SK-N-SH treated with all-trans-retinoic acid at 6 μM for 48 hours (cell line): ENCODE data around the gene ELK4.
A peak's percentile ranks its signal among the peaks of the same experiment; 100 is the strongest.

Source experiments
- ATAC-seq: fragments of 200-7000 bp; cut with Tn5 transposase; 3 replicates; pipeline ENCODE4 v1.9.1; 2020; ENCODE audit warnings: mild to moderate bottlenecking, moderate library complexity
- ARNTL ChIP-seq: fragments of 450-650 bp; formaldehyde crosslinking; IDR thresholded peaks from 2 replicates; pipeline ENCODE4 v1.5.0; 2020; ENCODE audit warnings: low read depth, mild to moderate bottlenecking, moderate library complexity, borderline replicate concordance
- BACH2 ChIP-seq: fragments of 250-450 bp; sonication (Bioruptor Pico); IDR thresholded peaks from 2 replicates; pipeline ENCODE4 v1.9.0; 2021; ENCODE audit warnings: mild to moderate bottlenecking, borderline replicate concordance
- CREB5 ChIP-seq: fragments of 250-450 bp; sonication (Bioruptor Pico); IDR thresholded peaks from 2 replicates; pipeline ENCODE4 v1.5.1; 2020; ENCODE audit warnings: low read depth, mild to moderate bottlenecking, moderate library complexity
- CSDC2 ChIP-seq: fragments of 250-450 bp; sonication (Bioruptor Pico); IDR thresholded peaks from 2 replicates; pipeline ENCODE4 v1.5.0; 2020; ENCODE audit warnings: mild to moderate bottlenecking, moderate library complexity
- CSRNP3 ChIP-seq: fragments of 250-450 bp; sonication (Bioruptor Pico); IDR thresholded peaks from 2 replicates; pipeline ENCODE4 v1.5.1; 2021; ENCODE audit warnings: mild to moderate bottlenecking, moderate library complexity
- ESRRG ChIP-seq: fragments of 250-450 bp; sonication (Bioruptor Pico); IDR thresholded peaks from 2 replicates; pipeline ENCODE4 v1.6.1; 2021; ENCODE audit warnings: mild to moderate bottlenecking
- GLIS3 ChIP-seq: fragments of 250-450 bp; sonication (Bioruptor Pico); IDR thresholded peaks from 2 replicates; pipeline ENCODE4 v1.5.0; 2020; ENCODE audit warnings: mild to moderate bottlenecking, moderate library complexity
- ISL1 ChIP-seq: fragments of 250-450 bp; sonication (Bioruptor Pico); IDR thresholded peaks from 2 replicates; pipeline ENCODE4 v2.1.2; 2022; ENCODE audit warnings: mild to moderate bottlenecking, moderate library complexity
- OSR1 ChIP-seq: fragments of 250-450 bp; sonication (Bioruptor Pico); IDR thresholded peaks from 2 replicates; pipeline ENCODE4 v1.8.0; 2022; ENCODE audit warnings: moderate library complexity, mild to moderate bottlenecking, inconsistent platforms
- PATZ1 ChIP-seq: fragments of 250-450 bp; sonication (Bioruptor Pico); IDR thresholded peaks from 2 replicates; pipeline ENCODE4 v1.8.0; 2020; ENCODE audit warnings: mild to moderate bottlenecking, moderate library complexity, borderline replicate concordance
- POU6F1 ChIP-seq: fragments of 250-450 bp; sonication (Bioruptor Pico); IDR thresholded peaks from 2 replicates; pipeline ENCODE4 v1.8.0; 2021; ENCODE audit warnings: low read depth, mild to moderate bottlenecking, moderate library complexity, borderline replicate concordance
- PPARA ChIP-seq: fragments of 250-450 bp; sonication (Bioruptor Pico); IDR thresholded peaks from 2 replicates; pipeline ENCODE4 v1.5.0; 2020; ENCODE audit warnings: mild to moderate bottlenecking, borderline replicate concordance
- RARB ChIP-seq: fragments of 250-450 bp; sonication (Bioruptor Pico); IDR thresholded peaks from 2 replicates; pipeline ENCODE4 v1.8.0; 2021; ENCODE audit warnings: mild to moderate bottlenecking, moderate library complexity
- SNAI2 ChIP-seq: fragments of 250-450 bp; sonication (Bioruptor Pico); IDR thresholded peaks from 2 replicates; pipeline ENCODE4 v1.5.0; 2020; ENCODE audit warnings: mild to moderate bottlenecking, moderate library complexity
- TCF4 ChIP-seq: fragments of 250-450 bp; sonication (Bioruptor Pico); IDR thresholded peaks from 2 replicates; pipeline ENCODE4 v1.8.0; 2021; ENCODE audit warnings: mild to moderate bottlenecking, moderate library complexity, borderline replicate concordance
- TOX ChIP-seq: fragments of 250-450 bp; sonication (Bioruptor Pico); IDR thresholded peaks from 2 replicates; pipeline ENCODE4 v1.8.0; 2021; ENCODE audit warnings: mild to moderate bottlenecking, moderate library complexity, borderline replicate concordance
- ZC3H10 ChIP-seq: fragments of 250-450 bp; sonication (Bioruptor Pico); IDR thresholded peaks from 2 replicates; pipeline ENCODE4 v1.5.1; 2021; ENCODE audit warnings: mild to moderate bottlenecking, moderate library complexity
- ZFP30 ChIP-seq: fragments of 450-650 bp; formaldehyde crosslinking; IDR thresholded peaks from 2 replicates; pipeline ENCODE4 v1.5.0; 2022; ENCODE audit warnings: mild to moderate bottlenecking, moderate library complexity
- ZNF70 ChIP-seq: fragments of 450-650 bp; formaldehyde crosslinking; IDR thresholded peaks from 2 replicates; pipeline ENCODE4 v1.5.0; 2020; ENCODE audit warnings: mild to moderate bottlenecking, moderate library complexity

The ELK4 gene

GRCh38 chr1:205604825-205605505, 26.8 kb downstream of the ELK4 start (continued):
- no peak for TF ChIP-seq POU6F1 (CRISPR knock-in tag)
- TF ChIP-seq TCF4 (CRISPR knock-in tag), result no peak
- TF ChIP-seq SNAI2 (CRISPR knock-in tag), result no peak
- TF ChIP-seq ISL1, result no peak
- no peak for TF ChIP-seq TOX (CRISPR knock-in tag)
- no peak for TF ChIP-seq ESRRG (CRISPR knock-in tag)

- no peak for ATAC-seq
- TF ChIP-seq GLIS3, result no peak
Observed at GRCh38 chr1:205604059-205604458, 27.8 kb downstream of the ELK4 start.

GRCh38 chr1:205601205-205601604, 30.6 kb downstream of the ELK4 start:
- no peak for TF ChIP-seq BACH2
- no peak for TF ChIP-seq GLIS3
- TF ChIP-seq PATZ1 (CRISPR knock-in tag), result no peak
- TF ChIP-seq POU6F1 (CRISPR knock-in tag), result no peak
- no peak for ATAC-seq

GRCh38 chr1:205600085-205600484, 31.7 kb downstream of the ELK4 start:
- TF ChIP-seq OSR1 (CRISPR knock-in tag), result no peak
- no peak for TF ChIP-seq ARNTL
- TF ChIP-seq ZNF70 (CRISPR knock-in tag), result no peak
- no peak for TF ChIP-seq GLIS3
- no peak for TF ChIP-seq CSRNP3
- no peak for TF ChIP-seq TCF4 (CRISPR knock-in tag)
- TF ChIP-seq SNAI2 (CRISPR knock-in tag), result no peak
- TF ChIP-seq RARB (CRISPR knock-in tag), result no peak
- no peak for TF ChIP-seq CSDC2 (CRISPR knock-in tag)
- no peak for TF ChIP-seq PPARA (CRISPR knock-in tag)
- TF ChIP-seq ZC3H10 (CRISPR knock-in tag), result no peak
- TF ChIP-seq POU6F1 (CRISPR knock-in tag), result no peak
- no peak for TF ChIP-seq BACH2
- no peak for TF ChIP-seq TOX (CRISPR knock-in tag)
- TF ChIP-seq CREB5 (CRISPR knock-in tag), result no peak
- TF ChIP-seq ZFP30 (CRISPR knock-in tag), result no peak
- ATAC-seq, result peak; percentile 85
